Measurements from ENCODE around the gene GMPR2. TPM values are rescaled to one million over a fixed set of nuclear protein-coding genes. Genes with fewer than 3 reads are reported as not detected.

The GMPR2 gene
- total and polyA plus RNA-seq, 2 of the 4 experiments (the other 2 are of a cell fraction), result 63.7 to 92.5 TPM

DNA sequence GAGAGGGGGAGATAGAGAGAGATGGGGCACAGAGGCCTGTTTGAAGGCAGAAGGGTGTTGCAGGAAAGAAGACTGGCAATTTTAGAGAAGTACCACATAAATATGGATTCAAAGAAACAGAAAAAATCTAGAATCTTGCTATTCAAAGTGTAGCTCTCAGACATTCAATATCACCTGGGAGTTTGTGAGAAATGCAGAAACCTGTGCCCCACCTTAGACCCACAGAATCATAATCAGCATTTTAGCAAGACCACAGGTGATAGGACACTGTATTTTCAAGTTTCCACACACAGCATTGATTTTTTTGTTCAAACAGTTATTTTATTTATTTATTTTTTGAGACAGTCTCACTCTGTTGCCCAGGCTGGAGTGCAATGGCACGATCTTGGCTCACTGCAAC, 3.8 kb upstream of the GMPR2 start:
- Histone ChIP-seq H3K36me3 (ENCODE audit: control insufficient read depth, insufficient read depth, low read length) (peaks cover 6% of the 10 kb centered on the region; the same call in 1 of the 2 replicates), H3K14ac (replicated peaks; ENCODE audit: low read depth, low read length) (no peak overlapping the region), H2AFZ (replicated peaks; ENCODE audit: low read length, poor library complexity) (no peak overlapping the region), H3K27me3 (ENCODE audit: control insufficient read depth, insufficient read depth, low read length) (no peaks in the 10 kb centered on the region), H3K9me1 (ENCODE audit: insufficient read depth, low read length) (peaks cover 7% of the 10 kb centered on the region), H2BK20ac (ENCODE audit: low read depth, low read length) (no peak overlapping the region), H3K23ac (ENCODE audit: low read depth, low read length) (no peak overlapping the region; the same call in 1 of the 2 replicates), H2BK5ac (ENCODE audit: low read depth, low read length, poor library complexity, severe bottlenecking) (no peak overlapping the region), H4K20me1 (ENCODE audit: insufficient read depth, low read length) (no peaks in the 10 kb centered on the region), H3K4ac (ENCODE audit: low read depth, low read length) (no peak overlapping the region), H3K27ac (ENCODE audit: insufficient read depth, low read length) (no peak overlapping the region), H4K5ac (ENCODE audit: low read depth, low read length) (no peak overlapping the region), H3K18ac (ENCODE audit: low read depth, low read length) (no peak overlapping the region), H3K56ac (ENCODE audit: extremely low read depth, insufficient read depth, low read length) (no peak overlapping the region; the same call in 1 of the 2 replicates), H3K4me3 (ENCODE audit: insufficient read depth, low read depth, low read length) (no peak overlapping the region), H2AK5ac (ENCODE audit: low read depth, low read length) (no peak overlapping the region), H2BK15ac (ENCODE audit: low read depth, low read length) (no peak overlapping the region), H3K79me1 (ENCODE audit: low read depth in 1 of 2, low read length in 2 of 2) (peaks cover 25 to 56% of the 10 kb centered on the region in 2 experiments), H4K8ac (ENCODE audit: low read depth in 2 of 2, low read length in 2 of 2) (no peak overlapping the region), H3K4me2 (ENCODE audit: low read depth, low read length) (no peak overlapping the region), H2AK9ac (replicated peaks; ENCODE audit: low read depth, low read length, poor library complexity) (no peak overlapping the region), H3K9me3 (ENCODE audit: control insufficient read depth, insufficient read depth, low read length) (no peaks in the 10 kb centered on the region), H2BK120ac (ENCODE audit: low read depth, low read length) (no peak overlapping the region), H3K9ac (ENCODE audit: low read depth, low read length) (no peak overlapping the region), H4K91ac (ENCODE audit: insufficient read depth, low read depth, low read length) (no peak overlapping the region), H3K4me1 (ENCODE audit: control insufficient read depth, insufficient read depth, low read length) (peaks cover 10% of the 10 kb centered on the region)
- no CpG with 5 or more reads among the region's 1 CpG for WGBS, 2 experiments (ENCODE audit: extremely low coverage in 2 of 2, insufficient read length in 1 of 2)
- no peak for DNase-seq
- ChIA-PET POLR2A (ENCODE audit: unreplicated experiment) (interaction anchor here (0.6 kb wide), 2 partner anchors 9 to 1126 kb away, joined by 4 to 8 read pairs; no protein-coding TSS in a partner anchor), CTCF (interaction anchor here (0.6 to 2.5 kb wide), 2 partner anchors 13 to 735 kb away, joined by 3 to 7 read pairs; partner anchors contain the start of gene MDP1)
- ATAC-seq (ENCODE audit: low read depth), result no peak
- intact Hi-C loops (cut with micrococcal nuclease), result no loop called here
- in situ Hi-C loops (cut with MboI; ENCODE audit: low sequenced_read_pairs), result no loop called here
- TF ChIP-seq CHD1 (IDR thresholded peaks at IDR 0.05; ENCODE audit: low read depth, low read length) (no peak), CEBPB (IDR thresholded peaks at IDR 0.05; ENCODE audit: low read depth, low read length) (no peak)
- no TSS peak for BruUV-seq (replicated peaks)
- dilution Hi-C loops (cut with HindIII; ENCODE audit: low sequenced_read_pairs, unreplicated experiment), result no loop called here

Measured in IMR-90 (cell line).